Right lobe of liver (tissue), 6 donors: ENCODE measurements around the gene KCNAB1. TPM values are rescaled to one million over a fixed set of nuclear protein-coding genes. Genes with fewer than 3 reads are reported as not detected.

Experiments used
- ATAC-seq, 4 donors: fragments of 200-7000 bp; cut with Tn5 transposase; one replicate each; pipeline ENCODE4 v1.9.1; 2020; ENCODE audit warnings: mild to moderate bottlenecking in 4 of 4, moderate library complexity in 4 of 4
- DNase-seq, 3 donors: peaks; one replicate each; pipeline ENCODE4 v3.0.0-alpha.2; 2020
- H3K27ac ChIP-seq, 3 donors: fragments of 200-600 bp; one replicate each; pipeline ENCODE4 v1.8.0; 2022
- H3K27me3 ChIP-seq, 2 donors: fragments of 200-600 bp; one replicate each; pipeline ENCODE4 v1.8.0; 2022
- H3K36me3 ChIP-seq, 4 donors: fragments of 200-600 bp; sonication (generic) in 1 of 4; one replicate each; pipeline versions ENCODE4 v1.5.1 to v1.8.0; 2017 to 2022; ENCODE audit warnings: control low read depth in 1 of 4
- H3K4me1 ChIP-seq, 4 donors: fragments of 200-600 bp; sonication (generic) in 1 of 4; one replicate each; pipeline versions ENCODE4 v1.5.1 to v1.8.0; 2017 to 2022; ENCODE audit warnings: control low read depth in 1 of 4
- H3K4me3 ChIP-seq, 3 donors: fragments of 200-600 bp; one replicate each; pipeline ENCODE4 v1.8.0; 2022
- H3K9me3 ChIP-seq, 4 donors: fragments of 200-600 bp; sonication (generic) in 1 of 4; one replicate each; pipeline versions ENCODE4 v1.5.1 to v1.8.0; 2017 to 2022; ENCODE audit warnings: control low read depth in 1 of 4
- CTCF ChIP-seq, 4 donors: fragments of 200-600 bp in 3 of 4; fragments of 450-650 bp in 1 of 4; IDR thresholded peaks; one replicate each; pipeline versions ENCODE4 v1.5.1 to v1.8.0; 2016 to 2022; ENCODE audit warnings: antibody characterized with exemption in 4 of 4, mild to moderate bottlenecking in 2 of 4
- POLR2A ChIP-seq: fragments of 450-650 bp; IDR thresholded peaks from one replicate; pipeline ENCODE4 v1.6.1; 2017; ENCODE audit warnings: antibody characterized with exemption, mild to moderate bottlenecking
- WGBS: methylation state at CpG from one replicate; pipeline ENCODE4 v1.1.6; 2018; ENCODE audit warnings: low coverage, low lambda C conversion rate; ENCODE audit not compliant: insufficient coverage; ENCODE audit errors: missing lambda C conversion rate; 5-methylcytosine and 5-hydroxymethylcytosine counted together
- intact Hi-C, 2 donors: fragments of 100-400 bp; cut with DNase I; formaldehyde crosslinking; loops; one replicate each; pipeline versions ENCODE4 v1.11.2 to v1.14.1; 2022
- total RNA-seq, 6 experiments: library from RNA; depleted of rRNA in 2 of 6; stranded (reverse); fragments of >200 nt in 2 of 6; fragmentation: NEBNext Ultra II Directional in 3 of 6; extraction: Animal tissue kit (Norgen Biotek cat#: 25700) in 3 of 6; gene quantifications; one replicate each; pipeline versions ENCODE4 v1.1.0 to v1.2.4, GENCODE V29; 2016 to 2023
- donor health status: DM: no; HTN: yes; CAD: no.
- donor health status: DM: no; HTN: no; CAD: no.
- donor health status: DM: no; HTN: no; CAD: no.
- donor health status: DM: no; HTN: yes; CAD: no.
- donor health status: DM: no; HTN: yes; CAD: no.

Gene KCNAB1
- total RNA-seq, 6 experiments from 2014 or later, result 0.15 to 1.8 (median 0.64) TPM; not detected in 2

GRCh38 chr3:156171281-156172267, 51.2 kb downstream of the KCNAB1 start:
- 75% methylated on average over 5 of the region's 5 CpGs for WGBS
- ATAC-seq (no peak), DNase-seq (no peak)
- H3K9me3 ChIP-seq, result no peaks in the 10 kb centered on the region
- no peak overlapping the region for H3K27ac ChIP-seq
- no peaks in the 10 kb centered on the region for H3K4me1 ChIP-seq
- no peaks in the 10 kb centered on the region for H3K27me3 ChIP-seq
- intact Hi-C loops, result no loop called here
- no peak overlapping the region for H3K4me3 ChIP-seq
- H3K36me3 ChIP-seq, result no peaks in the 10 kb centered on the region
- TF ChIP-seq CTCF (IDR thresholded peaks at IDR 0.05) (no peak), POLR2A (no peak)

GRCh38 chr3:156172536-156172935, 52.2 kb downstream of the KCNAB1 start:
- WGBS, result 94% methylated on average over 5 of the region's 5 CpGs
- intact Hi-C loops, result no loop called here

GRCh38 chr3:156174229-156174847, 54.0 kb downstream of the KCNAB1 start:
- Histone ChIP-seq H3K4me3 (no peak overlapping the region), H3K36me3 (no peaks in the 10 kb centered on the region), H3K4me1 (no peaks in the 10 kb centered on the region), H3K27ac (no peak overlapping the region), H3K9me3 (no peaks in the 10 kb centered on the region), H3K27me3 (no peaks in the 10 kb centered on the region)
- ATAC-seq (peak in 3 of 4 donors; percentile 38 to 44 (median 39)), DNase-seq (no peak)
- TF ChIP-seq CTCF (IDR thresholded peaks at IDR 0.05) (peak in 1 of 4 donors; percentile 17), POLR2A (no peak)
- intact Hi-C loops, result no loop called here
- WGBS, result no CpG with 5 or more reads among the region's 4 CpGs

More at GRCh38 chr3:156172536-156172935, 52.2 kb downstream of the KCNAB1 start:
- DNase-seq (no peak), ATAC-seq (no peak)
- H3K27me3 ChIP-seq, result no peaks in the 10 kb centered on the region
- H3K4me1 ChIP-seq, result no peaks in the 10 kb centered on the region
- no peaks in the 10 kb centered on the region for H3K36me3 ChIP-seq
- H3K9me3 ChIP-seq, result no peaks in the 10 kb centered on the region
- no peak overlapping the region for H3K4me3 ChIP-seq
- H3K27ac ChIP-seq, result no peak overlapping the region
- TF ChIP-seq POLR2A (no peak), CTCF (IDR thresholded peaks at IDR 0.05) (no peak)

GRCh38 chr3:156175570-156175969, 55.2 kb downstream of the KCNAB1 start:
- Histone ChIP-seq H3K4me1 (no peaks in the 10 kb centered on the region), H3K9me3 (no peaks in the 10 kb centered on the region), H3K27ac (no peak overlapping the region), H3K36me3 (no peaks in the 10 kb centered on the region), H3K4me3 (no peak overlapping the region), H3K27me3 (no peaks in the 10 kb centered on the region)
- ATAC-seq (no peak), DNase-seq (no peak)
- TF ChIP-seq POLR2A, result no peak
- no peak for TF ChIP-seq CTCF (IDR thresholded peaks at IDR 0.05)
- intact Hi-C loops, result no loop called here
- WGBS, result 83% methylated on average over 1 of the region's 7 CpGs
